NCI-H2227 (cell line): ENCODE measurements around the gene KIFBP.
A peak's percentile ranks its signal among the peaks of the same experiment; 100 is the strongest.
"Not testable (repeated sequence)": the region's sequence is repeated elsewhere in the genome, so short reads cannot be mapped to it uniquely, and the experiment has no call there.

Source experiments
- DNase-seq: peaks from one replicate; lab custom pipeline; 2025; ENCODE audit not compliant: unreplicated experiment; lab: John Stamatoyannopoulos, UW

The KIFBP gene, protein sequence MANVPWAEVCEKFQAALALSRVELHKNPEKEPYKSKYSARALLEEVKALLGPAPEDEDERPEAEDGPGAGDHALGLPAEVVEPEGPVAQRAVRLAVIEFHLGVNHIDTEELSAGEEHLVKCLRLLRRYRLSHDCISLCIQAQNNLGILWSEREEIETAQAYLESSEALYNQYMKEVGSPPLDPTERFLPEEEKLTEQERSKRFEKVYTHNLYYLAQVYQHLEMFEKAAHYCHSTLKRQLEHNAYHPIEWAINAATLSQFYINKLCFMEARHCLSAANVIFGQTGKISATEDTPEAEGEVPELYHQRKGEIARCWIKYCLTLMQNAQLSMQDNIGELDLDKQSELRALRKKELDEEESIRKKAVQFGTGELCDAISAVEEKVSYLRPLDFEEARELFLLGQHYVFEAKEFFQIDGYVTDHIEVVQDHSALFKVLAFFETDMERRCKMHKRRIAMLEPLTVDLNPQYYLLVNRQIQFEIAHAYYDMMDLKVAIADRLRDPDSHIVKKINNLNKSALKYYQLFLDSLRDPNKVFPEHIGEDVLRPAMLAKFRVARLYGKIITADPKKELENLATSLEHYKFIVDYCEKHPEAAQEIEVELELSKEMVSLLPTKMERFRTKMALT

DNA sequence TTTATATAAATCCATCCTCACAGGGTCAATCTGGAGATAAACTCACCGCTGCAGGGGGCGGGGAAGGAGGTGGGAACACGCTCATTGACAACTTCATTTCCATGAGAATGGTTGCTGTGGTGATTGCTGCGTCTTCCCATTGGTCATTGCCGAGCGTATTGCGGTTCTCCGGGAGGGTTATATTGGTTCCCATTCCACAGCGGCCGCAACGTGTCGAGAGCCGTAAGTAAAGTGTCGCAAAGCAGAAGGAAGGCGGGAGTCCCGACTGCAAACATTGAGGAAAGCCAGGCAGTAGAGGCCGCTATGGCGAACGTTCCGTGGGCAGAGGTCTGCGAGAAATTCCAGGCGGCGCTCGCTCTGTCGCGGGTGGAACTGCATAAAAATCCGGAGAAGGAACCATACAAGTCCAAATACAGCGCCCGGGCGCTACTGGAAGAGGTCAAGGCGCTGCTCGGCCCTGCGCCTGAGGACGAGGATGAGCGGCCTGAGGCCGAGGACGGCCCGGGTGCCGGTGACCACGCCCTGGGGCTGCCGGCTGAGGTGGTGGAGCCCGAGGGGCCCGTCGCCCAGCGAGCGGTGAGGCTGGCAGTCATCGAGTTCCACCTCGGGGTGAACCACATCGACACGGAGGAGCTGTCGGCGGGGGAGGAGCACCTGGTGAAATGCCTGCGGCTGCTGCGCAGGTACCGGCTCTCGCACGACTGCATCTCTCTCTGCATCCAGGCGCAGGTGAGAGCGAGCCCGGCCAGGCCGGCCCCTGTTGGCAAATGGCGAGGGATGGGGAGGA, at the start of gene KIFBP:
Gene KIFBP (plus strand): TSS at position 274 of the 787 bp plus-strand sequence. CDS start 30 bp downstream, at position 304.
- peak; percentile 94 for DNase-seq

DNA sequence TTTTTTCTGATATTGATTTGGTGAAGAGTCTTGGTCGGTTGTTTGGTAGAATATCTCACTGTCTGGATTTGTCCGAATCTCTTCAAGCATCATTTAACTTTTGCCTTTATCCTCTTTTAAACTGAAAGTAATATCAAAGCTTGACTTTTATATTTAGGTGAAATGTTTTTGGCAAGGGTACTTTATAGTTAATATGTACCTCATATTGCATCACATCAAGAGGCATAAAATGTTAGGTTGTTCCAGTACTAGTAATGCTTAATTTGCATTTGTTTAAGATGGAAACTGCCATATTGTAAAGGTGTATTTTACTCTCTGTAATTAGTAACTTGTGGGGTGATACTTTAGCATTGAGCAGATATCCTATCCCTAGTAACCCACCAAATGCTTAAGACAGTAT, 49.7 kb upstream of the KIFBP start:
- DNase-seq, result no peak

DNA sequence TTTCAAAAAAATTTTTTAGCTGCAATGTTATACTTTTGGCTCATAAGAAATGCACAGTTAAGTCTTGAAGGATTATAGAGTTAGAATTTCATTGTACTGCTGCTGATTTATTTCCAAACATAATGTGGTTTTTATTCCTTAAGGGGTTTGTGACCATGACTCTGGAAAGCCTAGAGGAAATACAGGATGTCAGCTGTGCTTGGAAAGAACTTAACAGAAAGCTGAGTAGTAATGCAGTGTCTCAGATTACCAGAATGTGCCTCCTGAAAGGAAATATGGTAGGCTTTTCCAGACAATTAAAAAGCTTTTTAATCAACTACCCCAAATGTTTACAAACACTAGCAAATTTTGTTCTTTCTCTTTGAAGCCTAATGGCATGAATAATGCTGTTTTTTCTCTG, 47.7 kb upstream of the KIFBP start:
- not testable (repeated sequence) for DNase-seq

DNA sequence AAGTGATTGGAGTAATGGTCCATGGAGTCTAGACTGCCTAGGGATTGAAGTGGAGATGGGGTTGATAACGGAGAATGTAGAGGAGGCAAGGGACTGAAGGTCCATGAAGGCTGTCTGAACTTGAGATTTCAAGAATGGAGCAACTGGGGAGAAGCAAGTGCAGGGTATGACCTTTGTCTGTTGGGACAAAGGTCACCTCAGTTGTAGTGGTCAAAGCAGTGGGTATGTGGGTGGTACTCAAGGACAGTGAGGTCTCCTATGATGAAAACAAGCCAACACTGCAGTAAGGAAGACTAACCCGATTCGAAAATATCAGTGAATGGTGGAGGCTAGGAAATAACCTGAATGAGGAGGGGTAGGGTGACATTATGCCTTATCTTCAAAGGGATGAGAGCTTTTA, 38.0 kb upstream of the KIFBP start:
- DNase-seq, result no peak

DNA sequence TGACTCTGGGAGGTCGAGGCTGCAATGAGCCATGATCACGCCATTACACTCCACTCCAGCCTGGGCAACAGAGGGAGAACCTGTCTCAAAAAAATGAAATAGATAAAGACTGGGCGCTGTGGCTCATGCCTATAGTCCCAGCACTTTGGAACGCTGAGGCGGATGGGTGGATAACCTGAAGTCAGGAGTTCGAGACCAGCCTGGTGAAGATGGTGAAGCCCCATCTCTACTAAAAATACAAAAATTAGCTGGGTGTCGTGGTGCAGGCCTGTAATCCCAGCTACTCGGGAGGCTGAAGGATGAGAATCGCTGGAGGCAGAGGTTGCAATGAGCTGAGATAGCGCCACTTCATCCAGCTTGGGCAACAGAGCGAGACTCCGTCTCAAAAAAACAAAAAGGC, 33.7 kb upstream of the KIFBP start:
- no peak for DNase-seq

DNA sequence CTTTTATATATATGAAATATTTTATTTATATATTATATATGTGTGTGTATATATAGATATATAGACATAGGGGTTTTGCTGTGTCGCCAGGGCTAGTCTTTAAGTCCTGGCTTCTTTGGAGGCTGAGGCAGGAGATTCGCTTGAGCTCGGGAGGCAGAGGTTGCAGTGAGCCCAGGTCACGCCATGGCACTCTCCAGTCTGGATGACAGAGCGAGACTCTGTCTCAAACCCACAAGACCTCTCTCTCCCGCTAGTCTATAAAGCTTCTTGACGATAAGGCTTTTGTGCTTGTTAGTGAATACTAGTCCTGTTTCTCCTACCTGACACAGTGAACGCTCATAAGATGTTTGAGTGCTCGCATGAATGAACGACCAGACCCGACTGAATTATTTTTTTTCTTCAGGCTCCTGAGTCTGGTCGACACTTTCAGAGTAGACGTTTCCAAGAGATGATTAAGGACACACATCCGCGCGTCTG, 33.2 kb upstream of the KIFBP start:
- DNase-seq, result peak; percentile 47

DNA sequence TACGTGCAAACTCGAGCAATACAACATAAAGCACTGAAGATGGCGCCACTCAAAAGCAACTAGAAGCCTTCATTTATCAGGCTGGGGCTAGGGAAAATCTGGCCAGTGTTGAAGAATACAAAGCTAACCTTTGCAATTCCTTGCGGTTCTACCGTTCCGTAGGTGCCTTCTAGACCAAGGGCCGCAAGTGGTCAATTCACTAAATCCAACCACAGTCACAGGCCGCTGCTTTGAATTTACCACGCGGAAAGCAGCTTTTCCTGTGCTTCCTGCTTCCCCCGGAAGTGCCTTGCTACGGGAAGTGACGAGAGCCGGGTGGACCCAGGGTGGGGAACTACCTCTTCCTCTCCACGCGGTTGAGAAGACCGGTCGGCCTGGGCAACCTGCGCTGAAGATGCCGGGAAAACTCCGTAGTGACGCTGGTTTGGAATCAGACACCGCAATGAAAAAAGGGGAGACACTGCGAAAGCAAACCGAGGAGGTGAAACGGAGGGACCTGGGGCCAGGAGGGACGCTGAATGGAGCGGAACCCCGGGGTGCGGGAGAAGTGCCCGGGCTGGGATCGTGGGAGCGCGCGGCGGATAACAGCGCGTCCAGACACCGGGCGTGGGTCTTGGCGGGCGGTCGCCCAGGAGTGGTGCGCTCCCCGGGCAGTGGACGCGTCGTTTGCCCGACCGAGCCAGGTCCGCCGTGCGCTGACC, 32.6 kb upstream of the KIFBP start, which contains the start of gene DDX21:
Gene DDX21 (plus strand): TSS at position 339 of the 701 bp plus-strand sequence. CDS start 56 bp downstream, at position 395.
- peak; percentile 91 for DNase-seq

DNA sequence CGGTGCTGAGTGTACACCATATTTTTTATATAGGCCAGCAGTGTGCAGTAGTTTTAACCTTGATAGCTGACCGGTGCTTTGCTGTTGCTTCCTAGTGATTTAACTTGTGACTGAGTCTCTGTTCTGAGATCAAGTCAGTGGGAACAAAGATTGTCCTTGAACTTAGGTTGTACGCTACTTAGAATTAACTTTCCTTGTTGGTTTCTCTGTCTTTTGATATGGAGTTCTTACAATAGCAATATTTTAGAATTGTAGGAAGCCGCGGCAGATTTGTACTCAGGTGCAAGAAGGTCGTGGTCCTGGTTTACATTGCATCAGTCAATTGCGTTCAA, 31.4 kb upstream of the KIFBP start:
- DNase-seq, result no peak

DNA sequence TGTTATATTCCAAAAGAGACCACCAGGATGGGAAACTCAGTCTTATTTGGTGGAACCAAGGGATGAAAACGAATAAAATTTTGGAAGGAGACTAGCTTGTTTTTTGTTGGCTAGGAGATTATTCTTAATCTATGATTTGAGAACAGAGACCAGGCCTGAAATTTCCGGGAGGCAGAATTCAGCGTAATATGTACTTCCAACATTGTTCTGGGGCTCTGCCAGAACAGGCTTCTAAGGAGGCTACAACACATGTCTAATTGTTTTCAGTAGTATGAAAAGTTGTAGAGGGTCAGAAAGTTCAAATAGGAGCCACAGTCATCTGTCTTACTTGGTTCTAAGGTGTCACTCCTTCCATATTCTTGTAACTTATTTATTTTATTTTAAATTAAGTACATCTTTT, 30.9 kb upstream of the KIFBP start:
- no peak for DNase-seq

DNA sequence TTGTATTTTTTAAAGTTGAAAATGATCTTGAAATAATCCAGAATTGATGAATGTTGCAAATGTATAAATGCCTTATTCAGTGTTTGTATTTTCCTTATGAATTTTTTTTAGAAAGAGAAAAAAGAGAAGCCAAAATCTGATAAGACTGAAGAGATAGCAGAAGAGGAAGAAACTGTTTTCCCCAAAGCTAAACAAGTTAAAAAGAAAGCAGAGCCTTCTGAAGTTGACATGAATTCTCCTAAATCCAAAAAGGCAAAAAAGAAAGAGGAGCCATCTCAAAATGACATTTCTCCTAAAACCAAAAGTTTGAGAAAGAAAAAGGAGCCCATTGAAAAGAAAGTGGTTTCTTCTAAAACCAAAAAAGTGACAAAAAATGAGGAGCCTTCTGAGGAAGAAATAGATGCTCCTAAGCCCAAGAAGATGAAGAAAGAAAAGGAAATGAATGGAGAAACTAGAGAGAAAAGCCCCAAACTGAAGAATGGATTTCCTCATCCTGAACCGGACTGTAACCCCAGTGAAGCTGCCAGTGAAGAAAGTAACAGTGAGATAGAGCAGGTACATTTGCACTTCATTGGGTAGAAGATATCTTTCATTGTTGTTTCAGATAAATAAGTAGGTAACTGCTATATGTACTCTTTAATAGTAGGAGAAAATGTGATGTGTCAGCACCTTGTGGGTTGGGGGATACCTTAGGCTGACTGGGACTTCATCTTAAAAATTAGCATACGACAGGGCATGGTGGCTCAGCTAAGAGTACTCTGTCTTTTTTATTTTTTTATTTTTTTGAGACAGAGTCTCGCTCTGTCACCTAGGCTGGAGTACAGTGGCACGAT, 28.7 kb upstream of the KIFBP start:
- DNase-seq, result no peak

DNA sequence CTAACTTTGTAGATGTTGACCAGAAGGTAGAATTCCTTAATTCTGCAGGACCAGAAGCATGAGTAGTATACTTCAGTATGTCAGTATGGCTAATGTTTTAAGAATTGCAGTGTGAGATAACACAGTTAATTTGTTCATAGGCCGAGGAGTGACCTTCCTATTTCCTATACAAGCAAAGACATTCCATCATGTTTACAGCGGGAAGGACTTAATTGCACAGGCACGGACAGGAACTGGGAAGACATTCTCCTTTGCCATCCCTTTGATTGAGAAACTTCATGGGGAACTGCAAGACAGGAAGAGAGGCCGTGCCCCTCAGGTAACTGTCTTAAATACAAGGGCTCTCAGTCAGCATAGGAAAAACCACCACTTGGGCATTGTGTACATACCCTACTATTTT, 25.5 kb upstream of the KIFBP start:
- DNase-seq, result no peak

DNA sequence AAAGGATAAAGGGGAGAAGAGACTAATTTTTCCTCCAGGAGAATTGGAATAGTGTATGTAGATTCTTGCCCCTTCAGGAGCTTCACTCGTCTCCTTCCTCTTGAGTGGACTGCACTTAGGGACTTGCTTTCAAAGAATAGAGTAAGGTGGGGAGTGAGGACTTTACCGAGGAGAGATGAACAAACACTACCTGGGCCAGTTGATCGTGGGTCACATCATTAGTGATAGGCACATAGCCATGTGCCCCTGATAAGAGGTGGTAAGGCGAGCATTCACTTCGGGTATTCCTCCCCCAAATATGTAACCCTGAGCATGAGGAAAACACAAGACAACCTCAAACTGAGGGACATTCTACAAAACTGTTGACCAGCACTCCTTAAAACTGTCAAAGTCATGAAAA, 14.6 kb upstream of the KIFBP start:
- no peak for DNase-seq

DNA sequence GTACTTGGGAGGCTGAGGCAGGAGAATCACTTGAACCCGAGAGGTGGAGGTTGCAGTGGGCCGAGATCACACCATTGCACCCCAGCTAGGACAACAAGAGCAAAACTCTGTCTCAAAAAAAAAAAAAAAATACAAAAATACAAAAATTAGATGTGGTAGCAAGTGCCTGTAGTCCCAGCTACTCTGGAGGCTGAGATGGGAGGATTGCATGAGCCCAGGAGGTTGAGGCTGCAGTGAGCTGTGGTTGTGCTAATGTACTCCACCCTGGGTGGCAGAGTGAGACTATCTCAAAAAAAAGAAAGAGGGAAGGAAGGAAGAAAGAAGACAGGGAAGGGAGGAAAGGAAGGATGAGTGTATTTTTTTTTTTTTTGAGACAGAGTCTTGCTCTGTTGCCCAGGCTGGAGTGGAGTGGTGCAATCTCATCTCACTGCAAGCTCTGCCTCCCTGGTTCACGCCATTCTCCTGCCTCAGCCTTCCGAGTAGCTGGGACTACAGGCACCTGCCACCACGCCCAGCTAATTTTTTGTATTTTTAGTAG, 12.6 kb upstream of the KIFBP start:
- DNase-seq, result not testable (repeated sequence)

DNA sequence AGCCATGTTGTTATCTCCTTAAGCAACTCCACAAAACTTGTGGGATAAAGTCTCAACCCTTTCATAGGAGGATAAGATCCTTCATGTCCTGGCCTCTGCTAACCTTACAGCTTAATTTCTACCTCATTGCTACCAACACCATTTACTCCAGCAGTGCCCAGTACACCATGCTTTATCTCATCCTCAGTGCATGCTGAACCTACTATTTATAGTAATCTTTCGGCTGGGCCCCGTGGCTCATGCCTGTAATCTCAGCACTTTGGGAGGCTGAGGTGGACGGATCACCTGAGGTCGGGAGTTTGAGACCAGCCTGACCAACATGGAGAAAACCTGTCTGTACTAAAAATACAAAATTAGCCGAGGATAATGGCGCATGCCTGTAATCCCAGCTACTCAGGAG, 8.9 kb upstream of the KIFBP start:
- DNase-seq, result not testable (repeated sequence)

DNA sequence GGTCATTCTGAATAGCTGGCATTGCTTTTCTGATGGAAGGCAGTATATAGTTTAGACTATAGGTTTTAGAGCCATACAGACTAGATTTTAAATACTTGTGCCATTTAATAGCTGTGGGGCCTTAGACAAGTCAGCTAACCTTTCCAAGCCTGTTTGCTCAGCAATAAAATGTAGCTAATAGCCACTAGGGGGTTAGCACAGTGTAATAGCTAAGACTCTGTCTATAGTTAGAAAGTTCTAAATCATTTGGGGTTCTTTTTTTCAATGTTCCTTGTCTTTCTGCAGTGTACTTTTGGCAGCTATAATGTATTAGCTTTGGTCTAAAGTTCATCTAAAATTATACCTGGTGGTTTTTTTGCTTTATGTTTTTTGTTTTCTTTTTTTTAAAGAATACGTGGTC, 7.5 kb upstream of the KIFBP start:
- DNase-seq, result no peak

DNA sequence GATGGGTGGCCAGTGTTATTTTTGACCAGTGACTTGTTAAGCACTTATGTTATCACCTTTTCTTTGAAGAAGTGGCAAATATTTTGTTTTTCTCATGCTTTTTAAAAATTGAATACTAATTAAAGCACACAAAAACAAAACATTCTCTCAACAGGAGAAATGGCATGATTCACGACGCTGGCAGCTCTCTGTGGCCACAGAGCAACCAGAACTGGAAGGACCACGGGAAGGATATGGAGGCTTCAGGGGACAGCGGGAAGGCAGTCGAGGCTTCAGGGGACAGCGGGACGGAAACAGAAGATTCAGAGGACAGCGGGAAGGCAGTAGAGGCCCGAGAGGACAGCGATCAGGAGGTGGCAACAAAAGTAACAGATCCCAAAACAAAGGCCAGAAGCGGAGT, 6.2 kb upstream of the KIFBP start:
- no peak for DNase-seq

DNA sequence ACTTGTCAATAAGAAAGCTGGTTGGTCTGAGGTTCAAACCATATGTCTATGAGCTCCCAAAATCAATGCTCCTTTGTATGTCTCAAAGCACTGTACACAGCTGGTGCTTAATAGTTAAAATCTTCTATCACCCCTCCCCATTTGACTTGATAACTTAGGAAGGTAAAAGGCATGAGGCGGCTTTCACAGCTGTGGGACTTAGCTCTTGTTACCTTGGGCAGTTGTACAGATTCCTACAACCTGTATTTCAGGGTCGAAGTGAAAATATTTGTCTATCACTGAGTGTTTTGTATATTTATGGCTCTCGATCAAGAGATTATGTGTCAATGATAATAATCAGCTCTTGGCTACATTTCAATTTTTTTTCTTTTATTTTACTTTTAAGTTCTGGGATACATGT, 992 bp upstream of the KIFBP start:
- no peak for DNase-seq

DNA sequence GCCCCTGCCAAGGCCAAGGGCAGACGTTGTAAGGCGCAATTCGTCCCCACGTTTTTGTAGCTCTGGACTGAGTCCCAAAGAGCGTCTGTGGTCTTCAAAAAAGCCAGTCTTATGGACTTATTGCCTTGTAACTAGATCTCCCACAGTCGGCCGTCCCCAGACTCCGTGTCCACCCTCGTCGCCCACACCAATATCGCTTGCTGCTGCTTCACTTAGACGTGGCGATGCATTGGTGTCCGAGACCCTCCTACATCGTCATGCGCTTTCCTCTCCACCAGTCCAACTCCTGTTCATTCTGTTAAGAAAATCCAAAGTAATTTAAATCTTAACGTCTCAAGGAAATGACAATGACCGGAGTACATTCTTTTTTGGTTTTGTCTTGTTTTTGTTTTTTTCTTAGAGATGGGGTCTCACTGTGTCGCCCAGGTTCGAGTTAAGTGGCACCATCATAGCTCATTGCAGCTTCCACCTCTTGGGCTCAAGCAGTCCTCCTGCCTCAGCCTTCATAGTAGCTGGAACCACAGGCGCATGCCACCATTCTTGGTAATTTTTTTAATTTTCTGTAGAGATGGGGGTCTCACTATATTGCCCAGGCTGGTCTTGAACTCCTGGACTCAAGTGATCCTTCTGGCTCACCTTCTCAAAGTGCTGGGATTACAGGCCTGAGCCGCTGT, 851 bp downstream of the KIFBP start:
- peak; percentile 44 for DNase-seq

DNA sequence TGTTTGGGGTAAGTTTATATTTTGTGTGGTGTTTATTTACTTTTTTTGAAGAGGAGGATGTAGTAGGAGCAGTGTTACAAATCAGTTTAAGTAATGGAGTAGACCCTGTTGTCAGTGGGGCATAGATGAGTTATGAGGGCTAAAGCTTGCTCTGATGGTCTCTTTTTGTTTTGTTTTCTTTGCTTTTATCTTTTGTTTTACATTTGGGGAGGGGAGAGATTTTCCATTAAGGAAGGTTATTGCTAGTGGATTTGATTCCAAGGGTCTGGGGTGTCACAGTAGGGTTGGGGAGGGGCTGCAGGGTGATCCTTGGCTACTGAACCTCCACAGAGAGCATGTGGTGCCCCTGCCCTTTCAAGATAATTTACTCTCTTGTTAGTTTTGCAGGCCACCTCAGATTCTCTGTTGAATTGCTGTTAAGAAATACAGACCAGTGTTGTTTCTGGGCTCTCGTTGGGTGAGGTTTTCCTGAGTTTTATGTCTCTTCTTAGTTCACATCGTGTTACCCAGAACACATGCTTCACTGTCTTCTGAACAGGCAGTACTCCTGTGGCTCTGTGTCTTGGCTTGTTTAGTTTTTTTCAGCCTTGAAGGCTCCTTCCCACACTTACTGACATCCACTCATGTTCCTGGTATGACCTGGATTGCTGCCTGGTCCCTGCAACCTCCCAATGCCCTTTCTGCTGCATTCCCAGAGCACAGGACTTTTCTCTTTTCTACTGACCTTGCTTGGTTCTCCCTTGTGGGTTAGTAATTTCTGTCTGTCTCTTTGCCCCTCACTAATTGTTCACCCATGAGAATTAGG, 4.2 kb downstream of the KIFBP start:
- DNase-seq, result no peak
